DOHH2 (cell line): ENCODE data around the gene SEPHS1.
"Not testable (repeated sequence)": the region's sequence is repeated elsewhere in the genome, so short reads cannot be mapped to it uniquely, and the experiment has no call there.

ENCODE experiments used
- EZH2phosphoT487 ChIP-seq: fragments of 200-600 bp; sonication (generic); IDR thresholded peaks from 2 replicates; pipeline ENCODE4 v1.6.1; 2017; ENCODE audit warnings: borderline replicate concordance, mild to moderate bottlenecking, antibody characterized with exemption, low read length, moderate library complexity, mixed read lengths
- TF ChIP-seq, protein P1 (sequence below): fragments of 200-600 bp; sonication (generic); IDR thresholded peaks from one replicate; pipeline ENCODE4 v1.5.1; 2014; ENCODE audit warnings: antibody characterized with exemption, mild to moderate bottlenecking, low read depth, low read length; ENCODE audit not compliant: poor library complexity, severe bottlenecking

GRCh38 chr10:13330980-13331379, 17.1 kb downstream of the SEPHS1 start:
- TF ChIP-seq, protein P1, sequence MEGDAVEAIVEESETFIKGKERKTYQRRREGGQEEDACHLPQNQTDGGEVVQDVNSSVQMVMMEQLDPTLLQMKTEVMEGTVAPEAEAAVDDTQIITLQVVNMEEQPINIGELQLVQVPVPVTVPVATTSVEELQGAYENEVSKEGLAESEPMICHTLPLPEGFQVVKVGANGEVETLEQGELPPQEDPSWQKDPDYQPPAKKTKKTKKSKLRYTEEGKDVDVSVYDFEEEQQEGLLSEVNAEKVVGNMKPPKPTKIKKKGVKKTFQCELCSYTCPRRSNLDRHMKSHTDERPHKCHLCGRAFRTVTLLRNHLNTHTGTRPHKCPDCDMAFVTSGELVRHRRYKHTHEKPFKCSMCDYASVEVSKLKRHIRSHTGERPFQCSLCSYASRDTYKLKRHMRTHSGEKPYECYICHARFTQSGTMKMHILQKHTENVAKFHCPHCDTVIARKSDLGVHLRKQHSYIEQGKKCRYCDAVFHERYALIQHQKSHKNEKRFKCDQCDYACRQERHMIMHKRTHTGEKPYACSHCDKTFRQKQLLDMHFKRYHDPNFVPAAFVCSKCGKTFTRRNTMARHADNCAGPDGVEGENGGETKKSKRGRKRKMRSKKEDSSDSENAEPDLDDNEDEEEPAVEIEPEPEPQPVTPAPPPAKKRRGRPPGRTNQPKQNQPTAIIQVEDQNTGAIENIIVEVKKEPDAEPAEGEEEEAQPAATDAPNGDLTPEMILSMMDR: not testable (repeated sequence)
- TF ChIP-seq EZH2phosphoT487: not testable (repeated sequence)
